ENCODE measurements around the gene P2RY6.

P2RY6 gene

DNA sequence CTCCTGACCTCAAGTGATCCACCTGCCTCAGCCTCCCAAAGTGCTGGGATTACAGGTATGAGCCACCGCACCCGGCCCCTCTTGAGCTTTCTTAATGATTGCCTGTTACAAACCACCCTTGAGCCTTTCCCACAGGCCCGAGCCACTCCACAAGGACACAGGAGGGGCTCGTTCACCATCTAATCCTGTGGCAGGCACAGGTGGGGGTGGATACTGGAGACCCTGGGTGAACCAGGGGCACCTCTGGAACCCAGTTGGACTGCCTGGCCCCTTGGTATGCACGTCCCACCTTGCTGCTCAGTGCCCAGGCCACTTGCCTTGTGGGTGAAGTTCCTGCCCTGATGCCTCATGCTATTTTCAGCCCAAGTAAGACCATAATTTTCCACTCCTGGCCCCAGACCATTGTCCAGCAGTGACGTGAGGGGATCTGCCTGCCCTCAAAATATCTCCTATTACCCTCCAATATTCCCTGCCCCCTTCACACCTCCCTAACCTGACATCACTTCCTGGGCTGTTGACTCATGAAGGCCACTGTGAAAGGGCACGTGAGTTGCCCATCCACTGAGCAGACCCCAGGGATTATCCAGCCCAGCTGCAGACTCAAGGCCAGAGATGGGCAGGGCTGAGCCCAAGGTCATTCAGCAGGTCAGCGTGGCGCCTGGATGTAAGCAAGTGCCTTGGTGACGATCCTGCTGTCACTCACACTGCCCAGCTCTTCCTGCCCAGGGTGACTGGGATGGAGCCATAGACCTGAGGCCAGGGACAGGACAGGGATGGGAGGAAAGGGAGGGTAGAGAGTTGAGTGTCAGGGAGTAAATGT, 34.5 kb upstream of the P2RY6 start:
- no peak for DNase-seq

DNA sequence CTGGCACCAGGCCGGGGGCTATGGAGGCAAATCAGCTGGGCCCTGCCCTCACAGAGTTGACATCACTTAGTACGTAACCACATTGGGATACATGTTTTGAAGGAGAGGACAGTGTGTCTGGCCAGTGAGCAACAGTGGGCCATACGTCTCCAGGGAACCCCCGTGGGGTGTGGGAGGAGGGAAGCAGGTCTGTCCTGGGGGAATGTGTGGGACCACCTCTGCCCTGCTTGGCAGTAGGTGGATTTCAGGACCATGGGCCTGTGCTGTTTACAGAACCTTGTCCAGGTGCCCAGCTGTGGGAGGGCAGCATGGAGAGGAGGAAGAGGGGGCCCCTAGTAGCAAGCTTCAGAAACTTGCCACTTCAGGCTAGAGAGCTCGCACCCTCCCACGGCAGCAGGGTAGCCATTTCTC, 33.0 kb upstream of the P2RY6 start:
- DNase-seq = no peak

DNA sequence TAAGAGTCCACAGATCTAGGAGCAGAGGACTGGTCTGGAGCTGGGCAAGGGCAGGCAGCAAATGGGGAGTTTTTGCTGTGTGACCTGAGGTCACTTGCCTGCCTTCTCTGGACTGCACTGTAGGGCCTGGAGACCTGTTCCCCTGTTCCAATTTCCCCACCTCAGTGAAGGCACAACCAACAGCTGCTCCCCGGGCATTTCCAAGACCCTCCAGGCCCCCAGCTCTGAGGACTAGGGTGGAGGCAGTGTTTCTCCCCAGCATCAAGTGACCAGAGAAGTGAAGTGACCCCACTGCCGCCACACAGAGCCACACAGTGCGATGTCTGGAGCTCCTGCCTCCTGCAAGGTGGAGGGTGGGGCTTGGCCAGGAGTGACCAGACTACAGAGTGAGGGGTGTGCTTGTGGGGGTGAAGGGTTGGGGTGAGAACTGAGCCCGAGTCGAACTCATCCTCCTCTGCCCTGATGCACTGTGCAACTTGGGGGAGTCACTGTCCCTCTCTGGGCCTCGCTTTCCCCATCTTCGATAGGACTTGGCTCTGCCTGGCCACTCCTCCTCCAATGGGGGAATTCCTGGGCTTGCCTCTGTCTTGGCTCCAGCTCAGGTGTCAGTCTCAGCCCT, 32.5 kb upstream of the P2RY6 start:
- no peak for DNase-seq

DNA sequence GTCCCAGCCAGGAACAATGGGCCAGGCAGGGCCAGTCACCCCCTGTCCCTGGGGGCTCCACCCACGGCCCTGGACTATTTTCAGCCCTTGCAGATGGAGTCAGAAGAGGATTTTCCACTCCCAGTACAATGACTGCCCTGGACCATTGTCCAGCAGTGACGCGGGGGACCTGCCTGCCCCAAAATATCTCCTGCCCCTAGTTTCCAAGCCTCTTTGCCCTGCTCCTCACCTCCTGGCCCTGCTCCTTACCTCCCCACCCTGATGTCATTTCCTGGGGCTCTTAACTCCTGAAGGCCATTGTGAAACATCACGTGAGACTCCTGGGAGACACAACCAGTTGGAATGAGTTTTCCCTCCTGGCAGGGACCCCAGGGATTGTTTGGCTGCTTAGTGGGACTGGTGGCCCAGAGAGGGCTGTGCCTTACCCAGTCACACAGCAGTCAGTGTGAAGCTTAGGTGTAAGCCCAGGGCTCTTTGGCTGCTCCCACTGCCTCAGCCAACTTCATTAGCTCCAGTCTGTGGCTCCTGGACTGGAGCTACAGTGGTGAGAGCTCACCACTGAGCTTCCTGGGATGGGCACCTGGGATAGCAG, 31.9 kb upstream of the P2RY6 start:
- no peak for DNase-seq

DNA sequence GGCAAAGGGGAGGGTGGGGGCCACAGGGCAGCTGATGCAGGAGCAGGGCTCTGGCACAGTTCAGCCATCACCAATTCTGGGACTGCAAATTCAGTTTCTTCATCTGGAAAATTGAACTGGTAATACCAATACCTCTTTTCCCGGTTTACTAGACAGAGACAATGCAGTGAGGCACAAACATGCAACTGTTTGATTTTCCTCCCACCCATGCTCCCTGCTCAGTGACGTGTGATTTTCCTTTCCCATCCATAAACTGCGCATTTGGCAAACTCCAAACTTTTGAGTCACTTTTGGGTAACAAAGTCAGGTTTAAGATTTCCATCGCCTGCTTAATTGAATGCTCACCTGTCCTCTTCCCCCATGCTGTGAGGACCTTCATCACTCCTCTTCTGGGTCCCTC, 30.8 kb upstream of the P2RY6 start:
- no peak for DNase-seq

DNA sequence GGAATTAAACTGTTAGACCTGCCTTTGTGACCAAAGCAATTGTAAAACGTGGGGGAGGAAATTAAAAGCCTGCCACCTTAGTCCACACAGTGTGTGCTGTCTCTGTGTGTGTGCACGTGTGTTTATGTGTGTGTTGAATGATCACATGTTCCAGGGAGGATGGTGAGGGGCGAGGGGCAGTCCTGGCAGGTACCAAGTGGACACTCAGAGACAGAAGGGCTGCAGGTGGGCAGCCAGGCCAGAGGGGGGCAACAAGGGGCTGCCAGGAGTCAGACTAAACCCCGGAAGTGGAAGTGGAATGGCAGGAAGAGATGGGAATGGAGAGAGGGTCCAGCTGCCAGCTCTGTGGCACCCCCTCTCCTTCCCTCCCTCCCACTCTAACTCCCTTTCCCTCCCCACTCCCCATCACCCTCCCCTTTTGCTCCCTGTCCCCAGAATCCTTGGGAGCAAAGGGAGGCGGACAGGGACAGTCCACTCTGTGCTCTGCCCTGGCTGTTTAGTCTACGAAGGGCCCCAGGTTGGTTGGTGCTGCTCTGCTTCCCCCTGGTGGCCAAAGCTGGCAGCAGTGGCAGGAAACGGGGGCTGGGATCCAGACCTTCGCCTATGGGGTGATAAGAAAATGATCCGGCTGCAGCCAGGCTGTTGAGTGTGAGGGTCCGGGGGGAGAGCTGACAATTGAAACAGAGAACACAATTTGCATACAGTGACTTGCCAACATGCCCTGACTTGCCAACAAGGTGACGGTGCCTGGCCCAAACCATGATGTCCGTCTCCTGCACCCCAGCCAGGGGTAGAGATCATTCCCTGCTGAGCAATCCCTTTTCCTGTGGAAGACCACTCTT, 29.7 kb upstream of the P2RY6 start:
- peak; percentile 74 for DNase-seq

DNA sequence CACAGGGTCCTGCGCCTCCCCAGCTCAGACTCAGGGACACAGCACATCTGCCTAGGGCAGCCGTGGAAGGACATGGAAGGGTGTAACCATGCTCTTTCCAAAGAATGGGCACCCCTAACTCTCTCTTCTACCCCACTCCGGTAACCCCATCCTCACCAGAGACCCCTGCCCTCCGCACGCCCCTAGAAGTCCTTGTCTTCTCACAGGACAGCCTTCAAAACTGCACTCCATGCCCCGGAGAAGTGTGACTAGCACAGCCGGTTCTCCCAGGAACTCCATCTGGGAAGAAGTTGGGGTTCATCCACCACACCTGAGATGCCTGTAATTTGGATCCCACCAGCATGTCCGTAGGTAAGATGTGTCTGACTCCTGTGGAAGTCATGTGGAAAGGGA, 29.0 kb upstream of the P2RY6 start:
- no peak for DNase-seq

DNA sequence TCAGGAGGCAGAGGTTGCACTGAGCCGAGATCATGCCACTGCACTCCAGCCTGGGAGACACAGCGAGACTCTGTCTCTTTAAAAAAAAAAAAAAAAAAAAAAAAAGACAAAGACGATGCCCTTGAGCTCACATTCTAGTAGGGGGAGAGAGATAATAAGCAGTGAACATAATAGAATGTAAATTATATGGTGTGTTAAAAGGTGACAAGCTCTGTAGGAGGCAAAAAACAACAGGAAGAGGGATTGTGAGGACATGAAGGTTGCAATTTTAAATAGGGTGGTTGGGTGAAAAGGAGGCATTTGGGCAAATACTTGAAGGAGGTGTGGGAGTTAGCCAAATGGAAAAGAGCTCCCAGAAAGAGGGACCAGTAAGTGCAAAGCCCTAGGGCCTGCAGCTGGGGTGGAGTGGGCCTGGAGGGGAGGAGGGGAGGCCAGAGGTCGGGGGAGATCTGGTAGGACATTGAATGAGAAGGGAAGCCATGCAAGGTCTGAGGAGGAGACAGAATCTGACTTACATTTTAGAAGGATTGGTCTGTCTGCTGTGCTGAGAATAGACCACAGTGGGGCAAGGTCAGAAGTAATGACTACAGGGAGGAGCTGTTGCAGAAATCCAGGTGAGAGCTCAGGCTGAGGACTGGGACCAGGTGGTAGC, 27.4 kb upstream of the P2RY6 start:
- no peak for DNase-seq

DNA sequence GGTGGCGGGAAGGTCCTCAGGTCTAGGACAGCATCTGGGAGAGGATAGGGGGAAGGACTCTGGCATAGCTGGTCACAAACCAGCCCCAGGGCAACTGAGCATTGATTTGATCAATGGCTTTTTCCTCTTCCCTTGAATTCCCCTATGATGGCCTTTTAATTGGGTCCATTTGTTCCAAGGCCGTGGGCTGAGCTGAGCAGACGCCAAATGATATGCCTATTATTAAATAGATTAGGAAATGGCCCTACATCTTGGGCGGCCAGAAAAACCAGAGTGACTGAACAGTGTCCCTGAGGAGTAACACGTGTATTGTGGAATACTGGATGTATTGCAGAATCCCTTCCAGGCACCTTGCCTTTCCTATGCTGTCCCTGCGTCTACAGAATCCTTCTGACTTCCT, 26.7 kb upstream of the P2RY6 start:
- no peak for DNase-seq

DNA sequence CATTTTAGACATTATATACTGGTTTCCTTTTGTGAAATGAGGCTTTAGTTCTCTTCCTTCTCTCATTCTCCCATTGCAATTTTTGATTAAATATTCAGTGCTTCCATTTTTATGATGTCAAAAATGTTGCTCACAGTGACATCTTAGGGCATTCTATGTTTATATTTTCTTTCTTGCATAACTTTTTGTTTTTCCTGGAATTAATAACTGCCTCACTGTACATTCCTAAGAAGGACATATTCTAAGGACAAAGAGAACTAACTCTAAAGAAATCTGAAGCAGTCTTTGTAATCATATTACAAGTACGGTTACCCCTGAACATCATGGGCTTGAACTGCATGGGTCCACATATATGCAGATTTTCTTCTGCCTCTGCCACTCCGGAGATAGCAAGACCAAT, 25.8 kb upstream of the P2RY6 start:
- DNase-seq = no peak

DNA sequence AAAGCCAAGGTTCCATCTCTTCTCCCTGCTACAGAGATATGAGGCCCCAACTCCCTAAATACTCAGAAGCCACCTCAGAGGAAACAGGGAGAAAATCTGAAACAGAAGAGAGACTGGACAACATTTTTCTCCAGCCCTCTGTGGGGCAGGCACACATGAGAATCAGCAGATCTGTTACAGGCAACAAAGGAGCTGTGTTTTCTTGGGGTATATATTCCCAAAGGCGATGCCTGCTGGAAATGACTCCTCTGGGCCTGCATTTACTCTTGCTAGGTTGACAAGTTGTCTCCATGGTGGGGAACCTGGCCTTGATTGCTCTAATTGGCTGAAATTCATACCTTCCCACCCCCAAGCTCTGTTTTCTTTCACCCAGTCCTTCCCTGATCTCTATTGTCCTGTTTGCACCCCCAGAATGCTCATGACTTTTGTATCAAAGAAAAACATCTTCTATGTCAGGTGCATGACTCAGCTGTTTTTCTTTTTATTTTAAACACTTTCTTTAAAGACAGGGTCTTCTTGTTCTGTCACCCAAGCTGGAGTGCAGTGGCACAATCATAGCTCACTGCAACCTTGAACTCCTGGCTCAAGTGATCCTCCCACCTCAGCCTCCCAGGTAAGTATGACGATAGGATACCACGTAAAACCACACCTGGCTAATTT, 23.5 kb upstream of the P2RY6 start:
- DNase-seq = no peak

DNA sequence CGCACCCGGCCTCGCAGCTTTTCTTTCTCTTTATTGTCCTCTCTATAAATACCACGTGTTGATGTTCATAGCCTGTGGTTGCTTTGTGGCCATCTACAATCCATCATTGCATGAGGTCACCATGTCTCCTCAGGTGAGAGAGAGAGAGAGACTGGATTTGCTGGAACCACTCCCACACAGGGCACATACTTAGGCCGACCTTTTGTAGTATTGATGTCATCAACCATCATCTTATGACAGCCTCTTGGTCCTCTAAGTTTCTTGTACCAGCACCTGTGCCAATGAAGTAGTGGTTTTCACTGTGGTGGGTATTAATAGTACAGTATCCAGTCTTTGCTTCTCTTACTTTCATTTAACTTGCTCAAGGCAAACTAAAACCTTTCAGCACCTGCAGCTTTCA, 22.8 kb upstream of the P2RY6 start:
- no peak for DNase-seq

DNA sequence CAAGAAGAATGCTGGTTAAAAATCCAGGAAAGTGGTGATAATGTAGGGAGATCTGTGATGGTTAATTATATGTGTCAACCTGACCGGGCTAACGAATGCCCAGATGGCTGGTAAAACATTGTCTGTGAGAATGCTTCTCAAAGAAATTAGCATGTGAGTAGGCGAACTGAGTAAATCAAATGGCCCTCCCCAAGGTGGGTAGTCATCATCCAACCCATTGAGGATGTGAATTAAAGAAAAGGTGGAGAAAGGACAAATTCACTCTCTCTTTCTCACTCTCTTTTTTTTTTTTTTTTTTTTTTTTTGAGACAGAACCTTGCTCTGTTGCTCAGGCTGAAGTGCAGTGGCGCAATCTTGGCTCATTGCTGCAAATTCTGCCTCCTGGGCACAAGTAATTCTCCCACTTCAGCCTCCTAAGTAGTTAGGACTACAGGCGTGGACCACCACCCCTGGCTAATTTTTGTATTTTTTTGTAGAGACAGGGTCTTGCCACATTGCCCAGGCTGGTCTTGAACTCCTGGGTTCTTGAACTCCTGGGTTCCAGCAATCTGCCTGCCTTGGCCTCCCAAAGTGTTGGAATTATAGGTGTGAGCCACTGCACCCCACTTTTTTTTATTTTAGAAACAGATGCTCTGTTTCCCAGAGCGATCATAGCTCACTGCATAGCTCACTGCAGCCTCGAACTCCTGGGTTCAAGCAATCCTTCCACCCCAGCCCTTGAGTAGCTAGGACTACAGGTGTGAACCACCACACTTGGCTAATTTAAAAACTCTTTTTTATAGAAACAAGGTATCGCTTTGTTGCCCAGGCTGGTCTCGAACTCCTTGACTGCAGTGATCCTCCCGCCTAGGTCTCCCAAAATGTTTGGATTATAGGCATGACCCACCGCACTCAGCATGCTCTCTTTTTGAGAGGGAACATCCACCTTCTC, 22.0 kb upstream of the P2RY6 start:
- no peak for DNase-seq

DNA sequence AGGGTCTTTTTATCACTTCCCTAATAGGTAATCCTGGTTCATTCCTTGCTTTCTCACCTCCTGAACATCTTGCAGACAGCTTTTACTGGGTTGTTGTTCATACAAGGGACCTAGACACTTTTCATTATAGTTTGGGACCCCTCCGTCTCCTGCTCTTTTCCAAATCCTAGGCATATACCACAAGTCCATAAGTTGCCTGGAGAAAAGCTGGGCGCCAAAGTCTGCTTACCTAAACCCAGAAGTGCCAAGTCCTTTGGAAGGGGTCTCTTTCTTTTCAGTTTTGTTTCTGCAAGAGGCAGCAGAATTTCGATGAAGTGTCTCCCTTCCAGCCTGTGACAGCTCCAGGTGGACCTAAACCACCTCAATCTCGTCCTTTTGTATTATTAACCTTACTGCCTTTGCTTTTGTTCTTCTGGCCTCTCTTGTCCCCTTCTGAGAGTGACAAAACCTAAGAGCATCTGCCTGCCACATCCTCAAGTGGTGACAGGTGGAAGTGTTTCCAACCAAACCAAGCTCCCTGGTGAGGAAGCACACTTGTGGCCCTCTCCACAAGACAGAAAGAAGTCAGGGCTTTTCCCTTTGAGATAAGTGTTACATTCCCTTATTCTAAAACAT, 19.5 kb upstream of the P2RY6 start:
- DNase-seq = peak; percentile 72

DNA sequence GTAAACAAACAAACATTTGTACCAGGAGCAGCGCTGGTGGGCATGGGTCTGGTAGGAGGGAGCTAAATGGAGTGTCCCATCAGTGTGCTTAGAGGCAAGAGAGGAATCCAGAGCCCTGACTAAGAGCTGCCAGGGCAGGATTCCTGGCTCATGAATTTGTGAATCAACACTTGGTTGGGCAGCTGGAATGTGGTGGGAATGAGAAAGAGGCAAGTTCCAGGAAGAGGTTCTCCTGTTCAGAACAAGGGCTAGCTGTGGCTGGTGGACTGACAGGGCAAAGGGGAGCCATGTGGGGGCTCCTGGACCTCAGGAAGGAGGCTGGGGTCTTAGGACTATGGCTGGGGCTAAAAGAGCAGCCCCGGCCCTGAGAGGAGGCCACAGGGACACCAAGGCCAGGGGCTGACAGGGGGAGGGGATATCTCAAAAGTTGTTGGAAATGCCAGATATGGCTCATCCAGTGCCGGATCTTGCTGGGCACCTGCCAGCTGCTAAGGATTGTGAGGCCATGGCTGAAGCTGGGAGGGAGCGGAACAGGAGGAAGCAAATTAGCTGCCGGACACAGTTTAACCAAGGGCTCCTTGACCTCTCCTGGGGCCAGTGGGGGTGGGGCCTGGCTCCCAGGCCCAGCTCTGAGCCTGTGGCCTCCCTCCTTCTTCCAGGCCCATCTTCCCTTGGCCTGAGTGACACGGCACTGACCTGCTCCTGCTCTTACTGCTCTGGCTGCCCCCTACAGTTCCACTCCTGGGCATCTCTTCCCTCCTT, 14.6 kb upstream of the P2RY6 start:
- DNase-seq = no peak

DNA sequence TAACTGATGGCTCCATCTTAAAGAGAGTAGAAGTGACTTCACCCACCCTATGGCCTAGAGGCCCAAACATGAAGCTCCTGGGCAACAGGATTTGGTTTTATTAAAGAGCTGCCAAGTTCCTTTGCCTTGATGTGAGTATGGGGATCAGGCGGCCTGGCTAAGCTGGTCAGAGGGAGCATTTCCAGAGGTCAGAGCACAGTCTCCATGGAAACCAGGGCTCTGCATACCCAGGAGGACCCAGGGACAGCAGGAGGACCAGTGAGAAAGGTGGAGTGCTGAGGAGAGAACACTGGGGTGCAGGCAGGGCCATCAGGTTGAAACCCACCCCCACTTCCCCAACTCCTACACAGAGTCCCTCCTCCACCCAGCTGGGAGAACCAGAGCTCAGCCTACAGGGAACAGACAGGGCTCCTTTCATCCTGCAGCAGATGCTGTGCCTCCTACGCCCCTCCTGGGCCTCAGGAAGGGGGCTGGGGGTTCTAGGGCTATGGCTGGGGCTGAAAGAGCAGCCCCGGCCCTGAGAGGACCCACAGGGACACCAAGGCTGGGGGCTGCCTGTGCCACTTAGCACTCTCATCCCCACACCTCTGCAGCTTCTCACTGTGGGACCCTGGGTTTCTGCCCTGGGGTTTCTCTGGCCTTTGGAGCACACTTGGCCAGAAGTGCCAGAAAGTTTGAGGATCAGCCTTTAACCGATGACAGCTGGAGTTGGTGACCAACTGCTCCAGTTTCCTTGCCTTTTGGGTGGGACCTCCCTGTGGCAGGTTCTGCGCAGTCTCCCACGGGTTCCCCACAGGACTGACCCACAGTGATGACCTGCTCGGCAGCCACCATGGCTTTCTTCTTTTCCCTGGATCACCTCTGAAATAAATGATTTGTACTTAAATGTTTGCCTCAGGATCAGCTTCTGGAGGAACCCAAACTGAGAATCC, 13.8 kb upstream of the P2RY6 start:
- no peak for DNase-seq

DNA sequence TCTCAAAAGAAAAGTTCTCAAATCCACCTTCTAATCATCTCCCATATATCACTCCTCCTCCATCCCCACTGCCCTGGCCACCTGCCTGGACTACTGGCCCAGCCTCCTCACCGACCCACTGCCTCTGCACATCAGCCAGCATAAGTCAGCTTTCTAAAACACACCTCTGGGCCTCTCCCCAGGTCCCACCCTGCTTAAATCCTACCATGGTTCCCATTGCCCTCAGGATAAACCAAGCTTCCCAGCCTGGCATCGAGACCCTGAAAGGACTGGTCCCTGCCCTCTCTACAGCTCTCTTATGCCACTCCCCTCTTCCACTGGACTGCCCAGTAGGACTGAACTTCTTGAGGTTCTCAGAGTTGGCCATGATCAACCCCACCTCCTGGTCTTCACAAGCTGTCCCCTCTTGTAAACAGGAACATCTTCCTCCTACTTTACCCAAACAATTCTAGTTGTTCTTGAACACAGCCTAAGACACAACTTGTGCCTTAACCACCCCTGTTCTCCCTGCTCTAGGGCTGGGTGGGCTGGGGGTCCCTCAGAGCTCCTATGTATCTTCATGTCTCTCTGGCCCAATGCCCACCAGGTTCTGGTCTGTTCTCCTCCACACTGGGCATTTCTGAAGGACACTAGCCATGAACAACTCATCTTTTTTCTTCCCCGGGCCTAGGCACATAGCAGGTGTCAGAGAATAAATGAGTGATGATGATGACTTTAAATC, 12.6 kb upstream of the P2RY6 start:
- no peak for DNase-seq

DNA sequence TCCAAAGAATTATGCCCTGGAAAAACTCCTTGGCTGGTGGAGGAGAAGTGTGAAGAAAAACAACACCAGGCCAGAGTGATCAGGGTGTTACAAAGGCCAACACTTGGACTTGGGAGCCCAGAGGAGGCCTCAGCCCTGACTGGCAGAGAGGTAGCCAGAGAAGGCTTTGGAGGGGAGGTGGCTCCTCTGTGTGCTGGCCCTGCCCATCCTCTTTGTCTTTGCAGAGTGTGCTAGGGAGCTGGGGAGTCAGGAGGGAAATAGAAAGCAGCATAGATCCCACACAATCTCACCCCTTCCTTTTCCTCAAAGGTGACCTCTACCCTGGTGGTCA, 12.0 kb upstream of the P2RY6 start:
- DNase-seq = no peak

Data from NCI-H510A (cell line).